HG03139 (cell line): ENCODE results near the gene FAM3D.

Source experiments
- ATAC-seq: cut with Tn5 transposase; IDR thresholded peaks from one replicate; pipeline ENCODE4 v1.9.1; 2021; ENCODE audit not compliant: unreplicated experiment

Gene FAM3D

GRCh38 chr3:58597770-58598310 lies 68.7 kb downstream of the FAM3D start:
- ATAC-seq = no peak

DNA sequence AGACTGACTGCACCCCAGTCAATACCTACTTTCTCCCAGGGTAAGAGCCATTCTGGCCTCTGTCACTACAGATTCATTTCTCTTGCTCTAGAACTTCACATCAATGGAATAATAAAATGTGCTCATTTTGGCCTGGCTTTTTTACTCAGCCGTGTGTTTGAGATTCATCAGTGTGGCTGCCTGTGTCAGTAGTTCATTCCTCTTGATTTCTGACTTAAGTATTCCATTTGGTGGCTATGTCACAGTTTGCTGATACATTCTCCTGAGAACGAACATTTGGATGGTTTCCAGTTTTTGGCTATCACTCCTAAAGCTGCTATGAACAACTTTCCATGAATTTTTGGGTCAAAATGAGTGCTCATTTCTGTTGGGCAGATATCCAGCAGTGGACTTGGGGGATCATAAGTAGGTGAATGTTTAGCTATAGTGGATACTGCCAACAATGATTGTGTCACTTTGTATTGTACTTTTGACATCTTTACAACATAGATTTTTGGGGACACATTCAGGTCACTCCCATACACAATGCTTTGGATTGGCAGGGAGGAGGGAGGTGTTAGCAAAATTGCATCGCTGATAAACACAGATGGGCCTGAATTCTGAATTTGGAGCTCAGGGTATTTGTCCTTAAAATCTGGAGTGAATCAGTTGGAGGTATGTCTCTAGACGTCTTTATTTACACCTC lies 69.6 kb downstream of the FAM3D start:
- no peak for ATAC-seq

DNA sequence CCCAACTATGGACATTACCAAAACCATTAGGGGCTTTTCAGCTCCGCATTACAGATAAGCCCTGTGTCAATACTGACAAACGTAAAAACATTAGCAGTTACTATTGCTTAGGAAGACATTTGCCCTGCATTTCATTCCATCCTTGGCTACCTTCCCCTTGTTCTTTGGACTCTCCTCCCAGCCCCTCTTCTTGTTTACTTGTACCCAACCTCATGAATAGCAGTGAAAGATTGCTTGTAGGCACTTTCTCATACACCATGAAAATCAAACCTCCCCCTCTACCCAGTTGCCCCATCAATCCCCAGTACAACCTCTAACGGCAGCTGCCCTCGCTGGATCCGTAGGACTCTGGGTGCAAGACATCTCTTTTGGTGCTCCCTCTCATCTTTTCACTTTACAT lies 72.5 kb downstream of the FAM3D start:
- no peak for ATAC-seq

GRCh38 chr3:58591517-58592510 lies 74.8 kb downstream of the FAM3D start:
- ATAC-seq = no peak

DNA sequence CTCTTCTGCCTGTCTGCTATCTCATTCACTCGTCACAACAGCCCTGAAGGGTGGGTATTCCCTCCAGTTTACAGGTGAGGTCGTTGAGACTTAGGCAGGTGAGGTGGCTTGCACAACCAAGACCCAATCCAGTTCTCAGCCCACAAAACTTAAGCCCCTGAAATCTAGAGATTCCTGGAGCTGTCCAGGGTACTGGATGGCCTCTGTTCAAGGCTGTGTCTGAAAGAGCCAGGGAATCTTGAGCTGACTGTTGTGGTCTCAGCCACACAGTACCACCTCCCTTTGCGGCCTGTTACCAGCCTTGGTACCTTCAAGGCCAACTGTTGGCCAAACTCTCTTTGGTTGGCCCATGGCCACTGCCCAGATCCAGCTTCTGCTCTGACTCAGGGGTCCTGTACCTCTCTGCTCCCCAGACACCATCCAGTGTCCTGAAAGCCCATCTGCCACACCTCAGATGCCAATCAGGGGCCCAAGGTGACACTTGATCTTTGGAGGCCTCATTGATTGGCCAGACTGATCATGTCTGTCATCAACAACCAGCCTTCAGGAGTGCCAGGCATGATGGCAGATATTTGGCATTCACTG lies 78.5 kb downstream of the FAM3D start:
- ATAC-seq = no peak

- ATAC-seq = no peak
Observed at GRCh38 chr3:58586776-58587192, 79.8 kb downstream of the FAM3D start.

- no peak for ATAC-seq
Observed at GRCh38 chr3:58585994-58586393, 80.6 kb downstream of the FAM3D start.

GRCh38 chr3:58585005-58585786 lies 81.4 kb downstream of the FAM3D start:
- peak; percentile 95 for ATAC-seq

- ATAC-seq = no peak
Observed at GRCh38 chr3:58584690-58585004, 81.9 kb downstream of the FAM3D start.
